Smooth muscle cell (in vitro differentiated cells): ENCODE data around the gene EIF3F. TPM values are rescaled to one million over a fixed set of nuclear protein-coding genes. Genes with fewer than 3 reads are reported as not detected.

Experiments used
- DNase-seq: peaks from one replicate; lab custom pipeline; 2025; ENCODE audit not compliant: unreplicated experiment; lab: John Stamatoyannopoulos, UW
- H2AFZ ChIP-seq: fragments of 200-600 bp; sonication (generic); 2 replicates; pipeline ENCODE4 v1.6.0; 2016; ENCODE audit warnings: antibody characterized with exemption, low read depth, mild to moderate bottlenecking
- H3F3A ChIP-seq: fragments of 200-600 bp; sonication (generic); 2 replicates; pipeline ENCODE4 v1.6.0; 2017; ENCODE audit warnings: antibody characterized with exemption, low read depth
- H3K27ac ChIP-seq: fragments of 200-600 bp; sonication (generic); 2 replicates; pipeline ENCODE4 v1.5.1; 2016; ENCODE audit warnings: low read depth, mild to moderate bottlenecking
- H3K27me3 ChIP-seq: fragments of 200-600 bp; sonication (generic); 2 replicates; pipeline ENCODE4 v1.6.1; 2016; ENCODE audit warnings: low read depth, mild to moderate bottlenecking
- H3K36me3 ChIP-seq: fragments of 200-600 bp; sonication (generic); 2 replicates; pipeline ENCODE4 v1.5.1; 2016; ENCODE audit warnings: low read depth
- H3K4me1 ChIP-seq: fragments of 200-600 bp; sonication (generic); 2 replicates; pipeline ENCODE4 v1.5.1; 2016; ENCODE audit warnings: low read depth
- H3K4me2 ChIP-seq: fragments of 200-600 bp; sonication (generic); 2 replicates; pipeline ENCODE4 v1.6.0; 2016; ENCODE audit warnings: mild to moderate bottlenecking
- H3K4me3 ChIP-seq: fragments of 200-600 bp; sonication (generic); 2 replicates; pipeline ENCODE4 v1.5.1; 2016; ENCODE audit warnings: mild to moderate bottlenecking
- H3K79me2 ChIP-seq: fragments of 200-600 bp; sonication (generic); 2 replicates; pipeline ENCODE4 v1.6.0; 2016; ENCODE audit warnings: low read depth, mild to moderate bottlenecking
- H3K9ac ChIP-seq: fragments of 200-600 bp; sonication (generic); 2 replicates; pipeline ENCODE4 v1.6.0; 2016; ENCODE audit warnings: low read depth
- H3K9me3 ChIP-seq: fragments of 200-600 bp; sonication (generic); replicated peaks from 2 replicates; pipeline ENCODE4 v1.5.1; 2016; ENCODE audit warnings: low read depth
- H4K20me1 ChIP-seq: fragments of 200-600 bp; sonication (generic); 2 replicates; pipeline ENCODE4 v1.6.0; 2016; ENCODE audit warnings: low read depth
- WGBS: methylation state at CpG from one replicate; pipeline ENCODE4 v1.1.7; 2016; ENCODE audit warnings: low lambda C conversion rate; 5-methylcytosine and 5-hydroxymethylcytosine counted together
- polyA plus RNA-seq: library from polyadenylated mRNA; unstranded; fragments of >200 nt; fragmentation: Nextera tagmentation; extraction: Ambion mirVana; gene quantifications from 2 replicates; pipeline ENCODE4 v1.2.1, GENCODE V29; 2016
- small RNA-seq: library from RNA; depleted of rRNA; stranded (forward); fragments of <200 nt; gene quantifications from one replicate; pipeline ENCODE3, GENCODE V24; 2014
- total RNA-seq: library from RNA; depleted of rRNA; stranded (reverse); fragments of >200 nt; gene quantifications from 2 replicates; pipeline ENCODE4 v1.2.3, GENCODE V29; 2014
- TF ChIP-seq, protein P1 (sequence below): fragments of 200-600 bp; sonication (generic); IDR thresholded peaks from 2 replicates; pipeline ENCODE4 v1.5.1; 2017; ENCODE audit warnings: borderline replicate concordance, mild to moderate bottlenecking, antibody characterized with exemption; ENCODE audit not compliant: insufficient read depth, poor library complexity, severe bottlenecking

EIF3F gene
- total and polyA plus RNA-seq, 2 experiments from 2014 or later: 148 to 199 TPM

DNA sequence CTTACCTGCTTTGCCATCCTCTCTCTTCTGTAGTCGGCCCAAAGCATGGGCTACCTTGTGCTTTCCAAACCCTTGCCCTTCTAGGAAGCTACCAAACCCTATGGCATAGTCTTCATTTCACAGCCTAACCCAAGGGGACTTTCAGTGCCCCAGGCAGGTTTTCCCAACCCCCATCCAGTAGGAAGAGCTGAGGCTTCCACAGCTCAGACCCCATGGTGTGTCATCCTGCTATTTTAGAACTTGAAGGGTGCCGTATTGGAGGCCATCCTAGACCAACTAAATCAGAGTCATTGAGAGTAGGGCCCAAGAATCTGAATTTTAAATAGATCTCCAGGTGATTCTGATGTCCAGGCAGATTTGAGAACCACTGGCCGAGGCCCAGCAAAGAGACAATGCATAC is 61.9 kb downstream of the EIF3F start:
- TF ChIP-seq, protein P1, sequence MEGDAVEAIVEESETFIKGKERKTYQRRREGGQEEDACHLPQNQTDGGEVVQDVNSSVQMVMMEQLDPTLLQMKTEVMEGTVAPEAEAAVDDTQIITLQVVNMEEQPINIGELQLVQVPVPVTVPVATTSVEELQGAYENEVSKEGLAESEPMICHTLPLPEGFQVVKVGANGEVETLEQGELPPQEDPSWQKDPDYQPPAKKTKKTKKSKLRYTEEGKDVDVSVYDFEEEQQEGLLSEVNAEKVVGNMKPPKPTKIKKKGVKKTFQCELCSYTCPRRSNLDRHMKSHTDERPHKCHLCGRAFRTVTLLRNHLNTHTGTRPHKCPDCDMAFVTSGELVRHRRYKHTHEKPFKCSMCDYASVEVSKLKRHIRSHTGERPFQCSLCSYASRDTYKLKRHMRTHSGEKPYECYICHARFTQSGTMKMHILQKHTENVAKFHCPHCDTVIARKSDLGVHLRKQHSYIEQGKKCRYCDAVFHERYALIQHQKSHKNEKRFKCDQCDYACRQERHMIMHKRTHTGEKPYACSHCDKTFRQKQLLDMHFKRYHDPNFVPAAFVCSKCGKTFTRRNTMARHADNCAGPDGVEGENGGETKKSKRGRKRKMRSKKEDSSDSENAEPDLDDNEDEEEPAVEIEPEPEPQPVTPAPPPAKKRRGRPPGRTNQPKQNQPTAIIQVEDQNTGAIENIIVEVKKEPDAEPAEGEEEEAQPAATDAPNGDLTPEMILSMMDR: no peak
- WGBS: 92% methylated on average over 3 of the region's 3 CpGs
- Histone ChIP-seq H3K4me3 (no peak overlapping the region), H3K27me3 (peaks cover 21% of the 10 kb centered on the region), H3K4me1 (no peaks in the 10 kb centered on the region), H3K9me3 (no peaks in the 10 kb centered on the region), H3K9ac (no peak overlapping the region), H2AFZ (no peak overlapping the region), H3K79me2 (no peaks in the 10 kb centered on the region), H4K20me1 (no peaks in the 10 kb centered on the region), H3K4me2 (no peak overlapping the region), H3K36me3 (no peaks in the 10 kb centered on the region), H3F3A (no peaks in the 10 kb centered on the region), H3K27ac (no peak overlapping the region)
- DNase-seq: no peak

Small RNA genes lying within 50 kb of the gene (small RNA-seq; reads per million reads assigned to genes)
- not detected for gene COX6CP5

Other genes with a start within 250 kb of the EIF3F start
- gene OR5P2, start 190.4 kb upstream of the EIF3F start, total RNA-seq: 0.54 and 0.76 TPM in 2 replicates
- 0.45 TPM in 1 of 2 replicates, not detected in the other for gene OR5P2, start 190.4 kb upstream of the EIF3F start, polyA plus RNA-seq
- gene OR5P3, start 156.5 kb upstream of the EIF3F start, total RNA-seq: 0.31 and 0.81 TPM in 2 replicates
- not detected in 2 replicates for gene OR5P3, start 156.5 kb upstream of the EIF3F start, polyA plus RNA-seq
- gene OR10A6, start 56.1 kb upstream of the EIF3F start, total RNA-seq: 0.31 TPM in 1 of 2 replicates, not detected in the other
- gene OR10A6, start 56.1 kb upstream of the EIF3F start, polyA plus RNA-seq: not detected in 2 replicates
- not detected in 2 replicates for gene OR10A3, start 45.6 kb upstream of the EIF3F start, total RNA-seq
- gene OR10A3, start 45.6 kb upstream of the EIF3F start, polyA plus RNA-seq: not detected in 2 replicates
- 0.13 and 0.81 TPM in 2 replicates for gene NLRP10, start 21.9 kb upstream of the EIF3F start, total RNA-seq
- 0.59 TPM in 1 of 2 replicates, not detected in the other for gene NLRP10, start 21.9 kb upstream of the EIF3F start, polyA plus RNA-seq
- gene TUB, start 93.9 kb downstream of the EIF3F start, total RNA-seq: 9.5 and 11.5 TPM in 2 replicates
- 5.2 and 6.0 TPM in 2 replicates for gene TUB, start 93.9 kb downstream of the EIF3F start, polyA plus RNA-seq
- 0.18 and 3.1 TPM in 2 replicates for gene RIC3, start 181.7 kb downstream of the EIF3F start, total RNA-seq
- 0.35 and 1.6 TPM in 2 replicates for gene RIC3, start 181.7 kb downstream of the EIF3F start, polyA plus RNA-seq